Stimulated activated CD4-positive, alpha-beta T cell treated with anti-CD3 and anti-CD28 coated beads, Interleukin-12 subunit alpha, Interleukin-12 subunit beta, amount 100 ng/mL, for 48 hours (primary cell): ENCODE results near the gene LITAF.
"Not testable (repeated sequence)": the region's sequence is repeated elsewhere in the genome, so short reads cannot be mapped to it uniquely, and the experiment has no call there.

Source experiments
- DNase-seq, 3 donors: peaks; one replicate each; pipeline ENCODE4 v3.0.0-alpha.2; 2020; ENCODE audit warnings: low read depth in 2 of 3, low spot score in 1 of 3

LITAF gene

GRCh38 chr16:11576427-11577289 is 10.1 kb downstream of the LITAF start:
- DNase-seq: no peak

- DNase-seq: no peak
Measured at GRCh38 chr16:11575223-11575589, 11.5 kb downstream of the LITAF start.

- DNase-seq: no peak
Measured at GRCh38 chr16:11572301-11572995, 14.3 kb downstream of the LITAF start.

- DNase-seq: no peak
Measured at GRCh38 chr16:11571549-11571948, 15.2 kb downstream of the LITAF start.

- no peak for DNase-seq
Measured at GRCh38 chr16:11570806-11571205, 15.9 kb downstream of the LITAF start.

GRCh38 chr16:11570258-11570657 is 16.5 kb downstream of the LITAF start:
- no peak for DNase-seq

GRCh38 chr16:11566398-11566797 is 20.3 kb downstream of the LITAF start:
- no peak for DNase-seq

GRCh38 chr16:11565665-11566064 is 21.1 kb downstream of the LITAF start:
- no peak for DNase-seq

- no peak for DNase-seq
Measured at GRCh38 chr16:11564046-11564926, 22.4 kb downstream of the LITAF start.

- DNase-seq: no peak
Measured at GRCh38 chr16:11563493-11564040, 23.2 kb downstream of the LITAF start.

GRCh38 chr16:11562941-11563340 is 23.8 kb downstream of the LITAF start:
- no peak for DNase-seq

GRCh38 chr16:11562411-11562810 is 24.3 kb downstream of the LITAF start:
- no peak for DNase-seq

- no peak for DNase-seq
Measured at GRCh38 chr16:11561856-11562255, 24.9 kb downstream of the LITAF start.

- no peak for DNase-seq
Measured at GRCh38 chr16:11561454-11561805, 25.3 kb downstream of the LITAF start.

GRCh38 chr16:11560701-11561453 is 25.8 kb downstream of the LITAF start:
- DNase-seq: peak in 2 of 3 donors; percentile 35 to 41

- not testable (repeated sequence) for DNase-seq
Measured at GRCh38 chr16:11558308-11558823, 28.4 kb downstream of the LITAF start.

GRCh38 chr16:11557801-11558200 is 28.9 kb downstream of the LITAF start:
- DNase-seq: no peak

- DNase-seq: no peak
Measured at GRCh38 chr16:11556945-11557720, 29.6 kb downstream of the LITAF start.

- no peak for DNase-seq
Measured at GRCh38 chr16:11556214-11556819, 30.4 kb downstream of the LITAF start.
